ENCODE measurements around the gene SLC35G3.
"Not testable (repeated sequence)": the region's sequence is repeated elsewhere in the genome, so short reads cannot be mapped to it uniquely, and the experiment has no call there.

SLC35G3 gene

GRCh38 chr17:35194001-35194400, at the start of gene SLC35G3:
SLC35G3 (minus strand) TSS chr17:35194393; CDS start chr17:35194307, 86 bp downstream.
- DNase-seq (ENCODE audit: low read depth) = not testable (repeated sequence)

GRCh38 chr17:35243561-35244340, 49.6 kb upstream of the SLC35G3 start:
- peak; percentile 50 for DNase-seq (ENCODE audit: low read depth)

DNA sequence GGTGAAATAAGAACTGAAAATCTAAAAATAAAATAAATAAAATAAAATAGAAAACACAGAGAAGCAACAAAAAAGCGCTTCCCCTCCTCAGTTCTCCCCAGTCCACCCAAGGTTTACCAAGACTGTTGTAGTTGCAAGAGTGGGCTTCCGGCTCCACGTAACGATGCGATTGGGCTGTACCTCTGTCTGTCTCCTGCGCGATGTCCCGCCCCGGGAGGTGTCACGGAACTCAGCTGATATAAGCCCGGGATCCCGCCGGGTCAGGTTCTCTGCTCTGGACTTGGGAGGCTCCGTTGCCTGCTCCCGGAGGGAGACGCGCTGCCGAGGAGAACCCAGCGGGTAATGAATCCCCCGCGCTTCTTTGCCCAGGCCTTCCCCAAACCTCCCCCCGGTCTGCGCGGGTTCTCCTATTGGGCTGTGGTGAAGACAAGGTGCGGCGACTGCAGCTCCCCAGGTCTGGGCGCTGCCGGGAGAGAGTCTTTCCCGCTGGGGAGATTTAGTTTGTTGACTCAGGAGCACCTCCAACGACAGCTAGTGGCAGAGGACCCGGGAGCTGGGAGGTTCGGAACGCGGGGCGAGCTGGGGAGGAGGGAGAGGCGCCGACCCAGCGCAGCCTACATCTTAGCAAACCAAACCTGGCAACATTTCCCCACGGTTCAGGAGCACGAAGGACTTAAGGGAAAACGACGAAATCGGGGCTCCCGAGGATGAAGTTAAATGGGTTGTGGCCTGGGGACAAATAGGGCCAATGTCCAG, 48.8 kb upstream of the SLC35G3 start, which contains the start of gene SLFN5:
Gene SLFN5 (plus strand): TSS at position 268 of the 756 bp plus-strand sequence. CDS start 15,619 bp downstream, outside the sequence.
- DNase-seq (ENCODE audit: low read depth) = peak; percentile 49

DNA sequence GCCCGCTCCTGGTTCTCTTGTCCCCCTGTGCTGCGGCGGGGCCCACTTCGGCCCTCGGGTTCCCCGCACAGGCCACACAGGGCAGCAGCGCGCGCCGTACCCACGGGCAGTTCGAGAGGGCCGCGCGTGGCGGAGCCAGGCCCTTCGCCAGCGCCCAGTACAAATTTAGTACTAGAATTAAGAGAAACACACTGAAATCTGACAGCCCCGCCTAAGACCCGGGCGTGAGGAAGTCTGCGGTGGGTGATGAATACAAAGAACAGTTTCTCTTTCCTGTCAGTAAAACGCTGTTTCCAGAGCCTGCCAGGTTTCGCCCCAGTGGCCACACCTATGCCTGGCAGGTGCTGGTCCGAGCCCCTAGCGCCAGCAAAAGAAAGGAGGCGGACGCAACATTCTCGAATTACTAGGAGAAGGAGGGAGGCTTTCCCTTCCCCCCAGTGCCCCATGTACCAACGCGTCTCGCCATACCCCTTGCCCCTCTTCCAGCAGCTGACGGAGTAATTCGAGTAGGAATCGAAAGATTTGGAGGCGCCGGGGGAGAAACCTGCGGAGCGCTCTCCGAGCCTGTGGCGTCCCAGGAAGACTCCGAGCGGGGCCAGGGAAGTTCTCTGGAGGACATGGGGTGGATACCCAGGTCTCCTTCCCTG, 48.1 kb upstream of the SLC35G3 start:
- DNase-seq (ENCODE audit: low read depth) = no peak

DNA sequence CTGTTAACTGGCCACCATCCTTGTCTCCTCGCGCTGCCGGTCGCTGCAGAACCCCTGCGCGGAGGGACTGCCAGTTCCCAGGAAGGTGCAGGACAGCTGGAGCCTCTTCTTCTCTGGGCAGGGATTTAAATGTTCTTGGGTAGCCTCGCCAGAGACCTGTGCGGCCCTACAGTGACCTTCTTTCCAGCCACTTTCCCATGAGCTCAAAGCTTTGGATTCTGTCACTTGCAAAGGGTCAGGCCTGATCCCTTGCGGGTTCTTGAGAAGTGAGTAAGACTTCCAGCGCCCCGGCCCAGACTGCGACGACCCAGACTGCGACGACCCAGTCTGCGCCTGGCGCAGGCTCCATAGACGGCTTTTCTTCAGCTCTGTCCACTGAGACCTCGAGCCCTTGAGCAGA, 47.3 kb upstream of the SLC35G3 start:
- no peak for DNase-seq (ENCODE audit: low read depth)

GRCh38 chr17:35240861-35241260, 46.7 kb upstream of the SLC35G3 start:
- DNase-seq (ENCODE audit: low read depth) = no peak

DNA sequence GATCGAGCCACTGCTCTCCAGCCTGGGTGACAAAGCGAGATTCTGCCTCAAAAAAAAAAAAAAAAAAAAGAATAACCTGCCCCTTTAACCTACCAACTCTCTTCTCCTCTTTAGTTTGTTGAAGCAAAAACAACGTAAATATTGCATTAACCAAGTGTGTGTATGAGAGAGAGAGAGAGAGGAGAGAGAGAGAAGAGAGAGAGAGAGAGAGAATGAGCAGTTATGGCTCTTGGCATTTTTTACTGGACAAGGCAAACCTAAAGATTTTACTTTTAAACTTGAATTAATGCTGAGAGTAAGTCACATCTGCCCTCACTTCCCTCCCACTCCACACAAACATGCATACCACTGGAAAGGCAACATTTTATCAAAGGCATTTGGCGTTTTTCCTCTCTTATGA, 45.6 kb upstream of the SLC35G3 start:
- DNase-seq (ENCODE audit: low read depth) = no peak

DNA sequence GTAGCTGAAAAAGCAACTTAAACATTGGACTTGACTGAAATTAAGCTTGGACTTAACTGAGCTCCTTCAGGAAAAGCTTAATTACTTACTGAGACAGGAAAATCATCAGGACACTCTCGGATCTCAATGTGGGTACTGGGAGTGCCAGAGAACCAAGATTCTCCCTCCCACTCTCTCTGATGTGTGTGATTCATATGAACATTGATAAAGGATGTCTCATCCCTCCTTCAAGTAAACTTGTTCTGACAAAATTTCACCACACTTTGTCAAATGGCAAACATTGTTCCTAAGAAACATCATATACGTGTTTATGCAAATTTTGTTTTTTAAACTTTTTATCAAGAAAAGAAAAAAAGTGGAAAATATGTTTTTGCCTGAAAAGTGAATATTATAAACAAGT, 44.6 kb upstream of the SLC35G3 start:
- DNase-seq (ENCODE audit: low read depth) = no peak

GRCh38 chr17:35236821-35237220, 42.6 kb upstream of the SLC35G3 start:
- DNase-seq (ENCODE audit: low read depth) = no peak

- DNase-seq (ENCODE audit: low read depth) = no peak
These were observed 41.7 kb upstream of the SLC35G3 start for GRCh38 chr17:35235917-35236316.

DNA sequence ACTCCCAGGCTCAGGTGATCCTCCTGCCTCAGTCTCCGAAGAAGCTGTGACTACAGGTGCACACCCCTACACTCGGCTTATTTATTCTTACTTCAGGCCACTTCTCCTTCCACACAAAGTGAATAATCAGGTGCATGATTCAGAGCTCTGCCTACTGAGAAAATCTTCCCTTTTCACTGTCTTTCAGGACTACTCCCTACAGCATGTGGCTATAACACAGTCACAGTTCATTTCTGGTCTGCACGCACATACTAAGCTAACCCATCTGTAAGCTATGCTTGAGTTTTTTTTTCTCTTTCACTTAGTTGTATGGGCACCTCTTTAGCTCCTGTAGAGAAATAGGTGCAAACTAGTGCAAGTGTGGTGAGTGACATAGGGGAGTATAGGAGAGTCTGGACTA, 41.1 kb upstream of the SLC35G3 start:
- no peak for DNase-seq (ENCODE audit: low read depth)

GRCh38 chr17:35234315-35234714, 40.1 kb upstream of the SLC35G3 start:
- DNase-seq (ENCODE audit: low read depth) = not testable (repeated sequence)

GRCh38 chr17:35229638-35230037, 35.4 kb upstream of the SLC35G3 start:
- no peak for DNase-seq (ENCODE audit: low read depth)

GRCh38 chr17:35227546-35227945, 33.4 kb upstream of the SLC35G3 start:
- DNase-seq (ENCODE audit: low read depth) = no peak

GRCh38 chr17:35224436-35224835, 30.2 kb upstream of the SLC35G3 start:
- no peak for DNase-seq (ENCODE audit: low read depth)

DNA sequence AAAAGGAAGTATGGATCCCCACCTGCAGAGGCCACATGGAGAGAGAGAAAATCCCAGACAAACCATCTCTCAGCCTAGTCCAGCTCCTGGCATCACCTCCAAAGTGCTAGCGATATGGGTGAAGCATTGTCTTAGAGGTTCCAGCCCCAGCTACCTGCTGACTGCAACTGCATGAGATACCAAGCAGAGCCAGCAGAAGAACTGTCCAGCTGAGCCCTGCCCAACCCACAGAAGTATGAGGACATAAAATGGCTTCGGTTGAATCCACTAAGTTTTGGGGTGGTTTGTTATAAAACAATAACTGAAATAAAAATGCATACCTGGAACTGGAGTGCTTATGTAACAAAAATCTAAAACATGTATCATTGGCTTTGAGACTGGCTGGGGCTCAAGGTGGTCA, 28.3 kb upstream of the SLC35G3 start:
- DNase-seq (ENCODE audit: low read depth) = no peak

DNA sequence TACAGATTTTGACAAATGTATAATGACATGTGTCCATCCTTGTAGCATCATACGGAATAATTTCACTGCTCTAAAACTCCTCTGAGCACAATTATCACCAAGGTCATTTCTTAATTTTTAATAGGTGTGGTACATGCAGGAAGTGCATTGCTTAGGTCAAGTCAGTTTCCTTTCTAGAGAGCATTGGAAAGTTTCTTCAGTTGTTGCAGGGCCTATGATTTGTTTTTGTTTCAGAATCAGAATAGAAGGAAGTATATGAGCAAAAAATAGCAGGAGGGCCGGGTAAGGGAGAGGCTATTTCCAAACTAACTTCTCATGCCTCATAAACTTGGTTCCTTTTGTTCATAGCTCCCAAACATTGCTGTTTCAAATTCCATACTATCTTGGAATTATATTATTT, 24.7 kb upstream of the SLC35G3 start:
- no peak for DNase-seq (ENCODE audit: low read depth)

GRCh38 chr17:35217107-35217506, 22.9 kb upstream of the SLC35G3 start:
- DNase-seq (ENCODE audit: low read depth) = no peak

DNA sequence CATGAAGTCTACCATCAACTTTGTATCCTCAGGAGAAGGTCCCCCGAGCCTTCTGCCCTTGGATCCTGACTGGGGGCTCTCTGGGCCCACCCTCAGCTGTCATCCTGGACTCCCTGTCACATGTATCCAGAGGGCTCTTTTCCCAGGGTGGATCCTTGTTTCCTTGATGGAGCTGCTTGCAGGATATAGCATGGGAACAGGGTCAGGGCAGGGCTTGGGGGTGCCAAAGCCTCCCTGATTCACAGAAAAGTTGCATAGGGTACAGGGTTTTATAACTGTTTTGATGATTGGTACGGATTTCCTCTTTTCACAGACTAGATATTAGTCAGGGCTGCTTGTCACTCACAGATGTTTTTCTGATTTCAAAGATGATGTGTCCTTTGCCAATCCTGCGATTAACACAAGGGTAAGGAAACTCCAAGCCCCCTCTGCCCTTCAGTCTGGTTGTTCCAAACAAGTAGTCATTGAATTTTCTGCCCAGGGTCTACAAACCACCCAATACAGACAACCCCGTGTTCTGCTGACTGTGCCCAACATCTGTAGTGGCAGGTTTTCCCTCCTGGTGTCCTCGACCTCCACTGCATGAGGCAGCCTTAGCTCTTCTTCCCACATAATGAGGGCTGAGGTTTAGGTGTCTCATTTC, 20.6 kb upstream of the SLC35G3 start:
- DNase-seq (ENCODE audit: low read depth) = no peak

DNA sequence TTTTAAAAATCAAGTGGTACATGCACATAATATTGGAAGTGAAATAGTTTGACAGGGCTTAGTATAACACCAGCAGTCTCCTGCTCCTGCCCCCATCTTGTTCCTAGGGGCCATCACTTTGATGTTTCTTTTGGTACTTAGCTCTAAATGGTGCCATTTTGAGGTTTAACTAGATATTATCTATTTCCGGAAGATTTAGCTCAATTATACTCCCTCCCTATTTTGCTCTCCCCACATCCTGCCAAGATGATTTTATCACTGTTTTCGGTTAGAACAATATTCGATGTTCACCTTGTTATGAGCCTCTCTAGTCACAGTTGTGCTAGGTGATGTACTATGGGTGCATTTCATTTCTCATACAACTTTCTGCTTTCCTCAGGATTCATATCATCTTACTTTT, 20.0 kb upstream of the SLC35G3 start:
- DNase-seq (ENCODE audit: low read depth) = no peak

DNA sequence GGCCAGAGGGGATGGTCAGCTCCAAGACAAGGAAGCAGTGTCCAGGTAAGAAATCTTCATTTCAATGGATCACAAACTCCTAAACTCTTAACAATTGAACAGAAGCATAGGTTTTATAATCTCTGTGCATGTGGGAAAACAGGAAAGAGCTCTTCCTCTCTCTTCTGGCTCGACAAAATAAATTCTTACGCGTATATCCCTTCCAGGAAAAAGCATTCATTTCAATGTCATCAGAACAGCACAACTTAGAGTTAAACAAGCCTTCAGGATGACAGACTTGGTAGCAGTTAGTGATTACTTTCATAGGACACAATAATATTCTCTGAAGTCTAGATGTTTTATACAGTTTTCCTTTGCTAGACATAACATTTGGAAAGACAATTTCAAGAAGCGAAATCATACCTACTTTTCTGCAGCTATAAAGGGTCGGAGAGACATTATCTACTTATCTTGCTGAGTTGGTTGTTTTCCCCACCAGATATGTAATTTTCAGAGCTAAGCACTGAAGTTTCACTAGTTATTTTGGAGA, 19.3 kb upstream of the SLC35G3 start:
- no peak for DNase-seq (ENCODE audit: low read depth)

- no peak for DNase-seq (ENCODE audit: low read depth)
These were observed 18.5 kb upstream of the SLC35G3 start for GRCh38 chr17:35212668-35213067.

Data from GM04503 (cell line).